GM21381 (cell line): ENCODE measurements around the gene GH2.
"Not testable (repeated sequence)": the region's sequence is repeated elsewhere in the genome, so short reads cannot be mapped to it uniquely, and the experiment has no call there.

Experiments
- ATAC-seq: cut with Tn5 transposase; IDR thresholded peaks from one replicate; pipeline ENCODE4 v1.9.1; 2021; ENCODE audit warnings: mild to moderate bottlenecking, moderate library complexity; ENCODE audit not compliant: unreplicated experiment

The GH2 gene

DNA sequence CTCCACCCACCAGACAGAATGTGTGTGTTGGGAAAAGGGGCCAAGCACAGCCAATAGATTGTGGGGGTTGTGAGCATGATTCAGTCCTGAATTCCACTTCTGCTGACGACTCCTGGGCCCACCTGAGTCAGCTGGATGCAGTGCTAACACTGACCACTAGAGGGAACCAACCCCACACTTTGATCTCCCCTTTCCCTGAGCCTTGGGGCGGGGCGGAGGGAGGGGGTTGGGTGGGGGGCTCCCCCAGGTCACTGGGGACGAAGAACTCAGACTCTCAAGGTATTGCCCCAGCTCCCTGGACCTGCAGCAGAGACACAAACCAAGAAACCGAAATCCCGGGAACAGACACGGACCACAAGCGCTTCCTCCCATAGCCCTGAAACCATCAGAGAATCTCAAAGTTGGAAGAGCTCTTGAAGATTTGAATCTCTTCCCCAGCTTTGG, 29.9 kb upstream of the GH2 start:
- ATAC-seq = no peak

DNA sequence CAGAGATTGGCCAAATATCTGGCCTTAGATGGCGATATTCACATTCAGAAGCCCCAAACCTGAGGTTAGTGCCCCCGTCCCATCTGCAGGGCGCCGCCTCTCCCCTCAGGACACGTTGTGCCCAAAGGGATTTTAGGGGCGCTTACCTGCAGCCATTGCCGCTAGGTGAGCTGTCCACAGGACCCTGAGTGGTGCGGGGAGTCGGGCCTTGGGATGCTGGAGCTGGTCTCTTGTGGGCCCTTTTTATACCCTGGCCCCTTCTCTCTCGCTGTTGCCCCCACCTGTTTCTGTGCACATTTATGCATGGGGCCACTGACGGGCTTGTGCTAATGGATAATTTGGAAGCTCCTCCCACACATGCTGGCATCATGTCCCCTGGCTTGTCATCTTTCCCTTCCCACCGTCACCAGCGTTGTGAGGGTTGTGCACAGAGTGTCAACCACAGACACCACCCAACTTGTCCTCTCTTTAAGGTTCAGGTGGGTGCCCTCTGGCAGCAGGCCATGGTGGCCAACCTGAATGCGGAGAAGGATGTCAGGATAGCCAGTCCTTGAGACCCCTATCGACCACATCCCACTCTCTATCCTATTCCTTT, 29.4 kb upstream of the GH2 start, which contains the start of gene CSHL1:
TSS of gene CSHL1 (minus strand) at position 218 of the 595 bp plus-strand sequence. CDS start at position 156, 62 bp downstream.
- ATAC-seq = no peak

DNA sequence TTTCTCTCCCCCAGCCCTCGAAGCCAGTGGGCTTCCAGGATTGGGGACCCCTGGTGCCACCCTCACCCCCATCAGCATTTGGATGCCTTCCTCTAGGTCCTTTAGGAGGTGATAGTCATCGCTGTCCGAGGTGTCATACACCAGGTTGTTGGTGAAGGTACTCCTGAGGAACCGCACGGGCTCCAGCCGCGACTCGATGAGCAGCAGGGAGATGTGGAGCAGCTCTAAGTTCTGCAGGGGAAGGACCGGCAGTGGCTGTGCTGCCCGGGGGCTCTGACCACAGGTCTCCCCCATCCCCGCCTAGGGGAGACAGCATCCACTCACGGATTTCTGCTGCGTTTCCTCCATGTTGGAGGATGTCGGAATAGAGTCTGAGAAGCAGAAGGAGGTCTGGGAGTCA, 28.4 kb upstream of the GH2 start:
- ATAC-seq = no peak

DNA sequence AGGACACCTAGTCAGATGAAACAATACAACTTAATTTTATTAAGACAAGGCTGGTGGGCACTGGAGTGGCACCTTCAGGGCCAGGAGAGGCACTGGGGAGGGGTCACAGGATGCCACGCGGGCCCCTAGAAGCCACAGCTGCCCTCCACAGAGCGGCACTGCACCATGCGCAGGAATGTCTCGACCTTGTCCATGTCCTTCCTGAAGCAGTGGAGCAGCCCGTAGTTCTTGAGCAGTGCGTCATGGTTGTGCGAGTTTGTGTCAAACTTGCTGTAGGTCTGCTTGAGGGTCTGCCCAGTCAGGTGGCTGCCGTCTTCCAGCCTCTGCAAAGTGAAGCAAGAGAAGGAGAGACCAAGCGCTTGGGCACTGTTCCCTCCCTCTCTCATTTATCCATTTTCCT, 27.8 kb upstream of the GH2 start:
- ATAC-seq = not testable (repeated sequence)

DNA sequence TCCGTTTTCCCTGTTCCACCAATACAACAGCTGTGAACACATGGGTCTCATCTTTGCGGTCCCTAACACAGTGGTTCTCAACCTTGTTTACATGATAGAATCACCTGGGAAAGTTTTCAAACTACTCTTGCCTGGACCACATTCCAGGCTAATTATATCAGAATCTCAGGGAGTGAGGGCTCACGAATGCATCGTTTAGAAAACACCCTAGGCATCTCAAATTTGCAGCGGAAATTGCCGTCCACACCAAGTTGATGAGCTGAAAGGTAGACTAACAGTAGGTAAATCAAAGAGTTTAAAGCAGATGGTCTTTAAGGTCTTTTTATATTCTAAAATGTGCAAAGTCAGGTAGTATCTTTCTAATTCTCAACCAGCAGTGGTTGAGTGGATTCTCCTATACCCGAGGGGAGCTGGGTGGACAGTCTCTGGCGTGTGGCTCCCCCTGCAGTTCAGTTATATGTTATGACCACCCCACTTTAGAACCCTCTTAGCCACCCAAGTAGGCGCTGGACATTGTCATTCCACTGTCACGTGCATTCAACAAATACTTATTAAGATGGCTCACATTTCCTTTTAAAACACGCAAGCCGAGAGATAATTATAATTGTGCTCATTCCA, 25.5 kb upstream of the GH2 start:
- ATAC-seq = not testable (repeated sequence)

DNA sequence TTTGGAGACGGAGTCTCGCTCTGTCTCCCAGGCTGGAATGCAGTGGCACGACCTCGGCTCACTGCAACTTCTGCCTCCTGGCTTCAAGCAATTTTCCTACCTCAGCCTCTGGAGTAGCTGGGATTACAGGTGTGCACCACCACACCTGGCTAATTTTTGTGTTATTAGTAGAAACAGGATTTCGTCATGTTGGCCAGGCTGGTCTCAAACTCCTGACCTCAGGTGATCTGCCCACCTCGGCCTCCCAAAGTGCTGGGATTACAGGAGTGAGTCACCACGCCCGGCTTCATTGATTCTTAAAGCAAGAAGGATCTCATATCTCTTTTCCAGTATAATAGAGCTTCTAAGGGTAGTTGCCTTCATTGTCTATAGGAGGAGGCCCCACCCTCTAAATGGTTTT, 23.1 kb upstream of the GH2 start:
- not testable (repeated sequence) for ATAC-seq

DNA sequence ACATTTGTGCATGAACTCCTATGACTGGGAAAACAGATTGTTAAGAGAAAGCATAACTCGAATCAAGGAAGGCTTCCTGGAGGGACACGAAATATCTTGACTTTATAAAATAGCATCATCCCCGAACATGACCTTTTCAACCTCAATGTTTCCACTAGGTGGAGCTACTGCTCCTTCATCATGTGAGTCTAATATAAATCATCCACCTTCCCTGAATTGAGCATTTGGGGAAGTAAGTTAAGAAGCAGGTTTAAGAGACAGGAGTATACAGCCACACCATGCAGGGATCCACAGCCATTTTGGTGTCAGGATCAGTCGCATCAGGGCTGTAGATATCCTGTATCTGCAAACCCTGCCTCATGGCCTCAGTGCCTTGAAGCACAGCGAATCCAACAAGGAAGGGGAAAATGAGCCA, 22.1 kb upstream of the GH2 start:
- not testable (repeated sequence) for ATAC-seq

DNA sequence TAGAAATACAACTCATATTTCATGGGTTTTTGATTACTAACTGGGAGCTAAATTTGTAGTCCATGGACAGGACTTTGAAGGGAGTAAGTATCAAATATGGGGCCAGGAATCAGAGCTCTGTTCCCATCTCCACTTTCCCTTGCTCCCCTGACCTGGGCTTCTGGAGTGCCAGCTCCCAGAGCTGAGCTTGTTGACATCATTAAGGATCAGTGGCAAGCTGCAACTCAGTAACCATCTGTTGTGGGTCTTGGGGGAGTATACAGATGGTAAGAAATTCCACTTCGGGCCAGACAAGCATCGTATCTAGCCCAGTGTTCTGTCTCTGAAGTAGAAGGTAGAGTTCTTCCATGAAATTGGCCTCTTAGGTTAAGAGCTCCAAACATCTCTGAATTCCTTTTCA, 20.2 kb upstream of the GH2 start:
- ATAC-seq = not testable (repeated sequence)

DNA sequence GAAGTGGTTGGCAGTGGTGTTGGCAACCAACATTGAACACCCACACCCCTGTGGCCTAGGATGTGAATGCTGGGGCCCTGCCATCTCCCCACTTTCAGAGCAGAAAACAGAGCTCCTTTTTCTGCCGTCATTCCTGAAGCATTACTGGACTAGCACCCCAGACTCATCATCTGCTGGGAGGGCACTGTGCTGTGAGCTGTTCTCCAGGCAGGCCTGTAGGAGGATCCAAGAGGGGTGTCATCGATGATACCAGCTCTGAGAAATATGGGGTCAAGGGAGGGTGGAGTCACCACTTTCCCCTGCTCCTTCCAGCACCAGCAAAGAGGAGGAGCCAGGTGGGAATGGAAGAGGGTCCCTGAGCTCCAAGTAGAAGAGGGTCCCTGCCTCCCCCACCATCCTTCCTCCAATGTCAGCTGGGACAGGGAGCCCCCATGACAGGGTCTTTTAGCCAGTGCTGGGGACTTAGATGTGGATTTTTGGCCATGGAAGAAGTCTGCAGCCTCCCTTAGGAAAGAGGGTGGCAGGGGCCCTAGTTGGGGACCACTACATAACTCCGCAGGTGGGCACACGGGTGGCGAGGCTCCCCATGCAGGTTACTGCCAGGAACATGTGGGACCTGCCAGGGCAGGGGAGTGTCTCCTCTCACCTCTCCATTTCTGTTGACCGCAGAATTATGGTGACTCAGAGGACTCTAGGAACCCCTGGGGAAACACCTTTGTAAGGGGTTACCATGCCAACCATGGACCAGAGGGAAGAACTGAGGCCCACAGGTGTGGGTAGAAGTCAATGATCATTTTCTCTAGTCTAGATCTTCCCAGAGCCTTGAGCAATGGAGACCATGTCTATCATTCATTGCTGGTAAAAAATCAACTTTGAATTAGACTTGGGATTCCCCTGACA, 17.4 kb upstream of the GH2 start:
- ATAC-seq = not testable (repeated sequence)

DNA sequence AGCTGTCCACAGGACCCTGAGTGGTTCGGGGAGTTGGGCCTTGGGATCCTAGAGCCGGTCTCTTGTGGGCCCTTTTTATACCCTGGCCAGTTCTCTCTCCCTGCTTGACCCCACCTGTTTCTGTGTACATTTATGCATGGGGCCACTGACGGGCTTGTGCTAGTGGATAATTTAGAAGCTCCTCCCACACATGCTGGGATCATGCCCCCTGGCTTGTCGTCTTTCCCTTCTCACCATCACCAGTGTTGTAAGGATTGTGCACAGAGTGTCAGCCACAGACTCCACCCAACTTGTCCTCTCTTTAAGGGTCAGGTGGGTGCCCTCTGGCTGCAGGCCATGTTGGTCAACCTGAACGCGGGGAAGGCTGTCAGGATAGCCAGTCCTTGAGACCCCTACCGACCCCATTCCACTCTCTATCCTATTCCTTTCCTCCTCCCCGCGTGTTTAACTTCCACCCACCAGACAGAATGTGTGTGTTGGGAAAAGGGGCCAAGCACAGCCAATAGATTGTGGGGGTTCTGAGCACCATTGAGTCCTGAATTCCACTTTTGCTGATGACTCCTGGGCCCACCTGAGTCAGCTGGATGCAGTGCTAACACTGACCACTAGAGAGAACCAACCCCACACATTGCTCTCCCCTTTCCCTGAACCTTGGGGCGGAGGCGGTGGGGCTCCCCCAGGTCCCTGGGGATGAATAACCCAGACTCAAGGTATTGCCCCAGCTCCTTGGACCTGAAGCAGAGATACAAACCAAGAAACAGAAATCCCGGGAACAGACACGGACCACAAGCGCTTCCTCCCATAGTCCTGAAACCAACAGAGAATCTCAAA, 15.0 kb upstream of the GH2 start, which contains the start of gene CSH1:
TSS of gene CSH1 (minus strand) at position 51 of the 831 bp plus-strand sequence. CDS start 63 bp downstream, outside the sequence.
- ATAC-seq = not testable (repeated sequence)

DNA sequence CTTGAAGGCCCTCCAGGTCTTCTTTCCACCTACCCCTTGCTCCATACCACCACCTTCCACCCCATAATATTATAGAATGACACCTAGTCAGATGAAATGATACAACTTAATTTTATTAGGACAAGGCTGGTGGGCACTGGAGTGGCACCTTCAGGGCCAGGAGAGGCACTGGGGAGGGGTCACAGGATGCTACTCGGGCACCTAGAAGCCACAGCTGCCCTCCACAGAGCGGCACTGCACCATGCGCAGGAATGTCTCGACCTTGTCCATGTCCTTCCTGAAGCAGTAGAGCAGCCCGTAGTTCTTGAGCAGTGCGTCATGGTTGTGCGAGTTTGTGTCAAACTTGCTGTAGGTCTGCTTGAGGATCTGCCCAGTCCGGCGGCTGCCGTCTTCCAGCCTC, 13.1 kb upstream of the GH2 start:
- ATAC-seq = not testable (repeated sequence)

DNA sequence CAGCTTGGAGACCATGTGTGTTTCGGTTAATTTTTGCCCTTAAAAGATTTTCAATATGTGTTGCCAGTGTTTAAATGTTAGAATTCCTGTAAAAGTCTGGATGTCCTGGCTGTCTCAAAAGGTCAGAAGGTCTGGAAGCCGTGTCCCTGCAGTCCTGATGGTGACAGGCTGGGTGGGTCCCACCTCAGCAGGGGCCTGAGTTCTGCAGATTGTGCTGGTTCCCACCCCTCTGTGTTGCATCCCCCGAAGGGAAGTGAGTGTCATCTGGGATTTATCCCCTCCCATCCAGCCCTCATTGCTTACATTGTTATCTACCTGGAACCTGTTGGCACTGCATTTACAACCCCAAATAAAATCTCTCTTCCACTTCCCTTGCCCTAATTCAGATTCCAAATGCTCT, 12.3 kb upstream of the GH2 start:
- ATAC-seq = not testable (repeated sequence)

DNA sequence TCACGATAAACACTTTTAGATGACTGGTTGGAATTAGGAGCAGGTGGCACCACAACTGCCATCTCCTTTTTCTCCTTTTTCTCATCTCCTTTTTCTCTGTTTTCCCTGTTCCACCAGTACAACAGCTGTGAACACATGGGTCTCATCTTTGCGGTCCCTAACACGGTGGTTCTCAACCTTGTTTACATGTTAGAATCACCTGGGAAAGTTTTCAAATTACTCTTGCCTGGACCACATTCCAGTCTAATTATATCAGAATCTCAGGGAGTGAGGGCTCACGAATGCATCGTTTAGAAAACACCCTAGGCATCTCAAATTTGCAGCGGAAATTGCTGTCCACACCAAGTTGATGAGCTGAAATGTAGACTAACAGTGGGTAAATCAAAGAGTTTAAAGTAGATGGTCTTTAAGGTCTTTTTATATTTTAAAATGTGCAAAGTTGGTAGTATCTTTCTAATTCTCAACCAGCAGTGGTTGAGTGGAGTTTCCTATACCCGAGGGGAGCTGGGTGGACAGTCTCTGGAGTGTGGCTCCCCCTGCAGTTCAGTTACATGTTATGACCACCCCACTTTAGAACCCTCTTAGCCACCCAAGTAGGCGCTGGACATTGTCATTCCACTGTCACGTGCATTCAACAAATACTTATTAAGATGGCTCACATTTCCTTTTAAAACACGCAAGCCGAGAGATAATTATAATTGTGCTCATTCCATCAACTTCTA, 10.7 kb upstream of the GH2 start:
- not testable (repeated sequence) for ATAC-seq

DNA sequence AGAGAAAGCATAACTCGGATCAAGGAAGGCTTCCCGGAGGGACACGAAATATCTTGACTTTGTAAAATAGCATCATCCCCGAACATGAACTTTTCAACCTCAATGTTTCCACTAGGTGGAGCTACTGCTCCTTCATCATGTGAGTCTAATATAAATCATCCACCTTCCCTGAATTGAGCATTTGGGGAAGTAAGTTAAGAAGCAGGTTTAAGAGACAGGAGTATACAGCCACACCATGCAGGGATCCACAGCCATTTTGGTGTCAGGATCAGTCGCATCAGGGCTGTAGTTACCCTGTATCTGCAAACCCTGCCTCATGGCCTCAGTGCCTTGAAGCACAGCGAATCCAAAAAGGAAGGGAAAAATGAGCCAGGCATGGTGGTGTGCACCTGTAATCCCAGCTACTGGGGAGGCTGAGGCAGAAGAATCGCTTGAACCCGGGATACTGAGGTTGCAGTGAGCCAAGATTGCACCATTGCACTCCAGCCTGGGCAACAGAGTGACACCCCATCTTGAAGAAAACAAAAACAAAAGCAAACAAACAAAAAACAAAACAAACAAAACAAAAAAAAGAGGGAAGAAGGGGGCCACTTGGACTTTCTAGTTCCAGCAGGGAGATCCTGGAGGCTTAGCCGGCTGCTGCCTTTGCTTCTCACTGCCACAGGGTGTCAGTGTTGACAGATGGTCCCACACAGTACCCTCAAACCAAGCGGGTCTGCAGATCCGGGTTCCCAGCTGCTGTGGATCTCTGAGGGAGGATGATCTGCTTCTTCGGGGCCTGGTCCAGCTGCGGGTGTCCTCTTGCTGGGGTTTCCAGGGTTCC, 7.5 kb upstream of the GH2 start:
- not testable (repeated sequence) for ATAC-seq

DNA sequence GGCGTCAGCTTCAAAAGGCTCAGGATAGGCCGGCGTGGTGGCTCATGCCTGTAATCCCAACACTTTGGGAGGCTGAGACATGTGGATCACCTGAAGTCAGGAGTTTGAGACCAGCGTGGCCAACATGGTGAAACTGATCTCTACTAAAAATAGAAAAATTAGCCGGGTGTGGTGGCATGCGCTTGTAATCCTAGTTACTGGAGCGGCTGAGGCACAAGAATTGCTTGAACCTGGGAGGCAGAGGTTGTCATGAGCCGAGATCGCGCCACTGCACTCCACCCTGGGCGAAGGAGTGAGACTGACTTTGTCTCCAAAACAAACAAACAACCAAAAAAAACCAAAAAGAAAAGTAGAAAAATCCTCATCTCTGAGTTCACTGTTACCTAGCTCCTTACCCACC, 3.4 kb upstream of the GH2 start:
- ATAC-seq = not testable (repeated sequence)

DNA sequence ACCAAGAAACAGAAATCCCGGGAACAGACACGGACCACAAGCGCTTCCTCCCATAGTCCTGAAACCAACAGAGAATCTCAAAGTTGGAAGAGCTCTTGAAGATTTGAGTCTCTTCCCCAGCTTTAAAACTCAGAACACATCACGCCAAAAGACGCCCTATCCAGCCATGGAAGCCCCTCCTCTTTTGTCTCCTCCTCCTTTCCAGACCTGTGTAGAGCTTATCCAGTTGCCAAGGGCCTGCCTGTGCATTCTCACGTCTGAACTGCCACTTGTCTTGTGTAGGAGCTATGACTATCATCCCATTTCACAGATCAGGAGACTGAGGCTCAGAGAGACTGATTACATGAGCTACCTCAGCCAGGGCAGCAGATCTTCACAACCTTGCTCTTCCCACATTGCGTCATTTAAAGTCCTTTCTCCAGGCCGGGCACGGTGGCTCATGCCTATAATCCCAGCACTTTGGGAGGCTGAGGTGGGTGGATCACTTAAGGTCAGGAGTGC, 932 bp upstream of the GH2 start:
- ATAC-seq = not testable (repeated sequence)

DNA sequence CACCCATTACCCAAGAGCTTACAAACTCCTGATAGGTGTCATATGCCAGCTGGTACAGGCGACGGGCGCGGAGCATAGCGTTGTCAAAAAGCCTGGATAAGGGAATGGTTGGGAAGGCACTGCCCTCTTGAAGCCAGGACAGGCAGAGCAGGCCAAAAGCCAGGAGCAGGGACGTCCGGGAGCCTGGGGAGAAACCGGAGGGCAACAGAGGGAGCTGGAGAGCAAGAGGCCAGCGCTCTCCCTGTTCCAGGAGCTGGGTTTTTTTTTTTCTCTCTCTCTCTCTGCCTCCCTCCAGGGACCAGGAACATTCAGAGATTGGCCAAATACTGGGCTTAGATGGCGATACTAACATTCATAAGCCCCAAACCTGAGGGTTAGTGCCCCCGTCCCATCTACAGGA, 407 bp downstream of the GH2 start:
- ATAC-seq = not testable (repeated sequence)

DNA sequence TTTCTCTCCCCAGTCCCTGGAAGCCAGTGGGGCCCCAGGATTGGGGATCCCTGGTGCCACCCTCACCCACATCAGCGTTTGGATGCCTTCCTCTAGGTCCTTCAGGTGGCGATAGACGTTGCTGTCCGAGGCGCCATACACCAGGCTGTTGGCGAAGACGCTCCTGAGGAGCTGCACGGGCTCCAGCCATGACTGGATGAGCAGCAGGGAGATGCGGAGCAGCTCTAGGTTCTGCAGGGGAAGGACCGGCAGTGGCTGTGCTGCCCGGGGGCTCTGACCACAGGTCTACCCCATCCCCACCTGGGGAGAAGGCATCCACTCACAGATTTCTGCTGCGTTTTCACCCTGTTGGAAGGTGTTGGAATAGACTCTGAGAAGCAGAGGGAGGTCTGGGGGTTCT, 1.0 kb downstream of the GH2 start:
- ATAC-seq = no peak

DNA sequence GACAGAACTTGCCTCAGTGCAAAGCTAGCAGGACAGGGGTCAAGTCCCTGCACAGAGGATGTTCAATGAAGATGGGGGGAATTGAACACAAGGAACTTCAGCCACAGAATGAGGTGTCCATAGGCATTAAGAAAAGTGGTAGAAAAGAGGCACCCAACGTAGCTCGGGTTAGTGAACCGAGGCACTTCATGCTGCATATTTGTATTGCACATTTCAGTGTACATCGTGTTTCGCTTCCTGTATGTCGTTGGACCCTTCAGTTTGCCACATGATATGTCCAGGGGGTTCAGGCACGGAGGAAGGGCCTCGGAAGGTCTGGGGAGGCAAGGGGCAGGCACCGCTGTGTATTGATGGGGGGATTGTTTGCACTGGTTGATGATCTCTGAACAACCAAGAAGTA, 3.3 kb downstream of the GH2 start:
- ATAC-seq = not testable (repeated sequence)
